Mesenchymal stem cell (in vitro differentiated cells and primary cell): ENCODE data around the gene KLF14.

ENCODE experiments used
- DNase-seq: peaks from one replicate; pipeline ENCODE4 v3.0.0-alpha.2; 2013
- H2AFZ ChIP-seq: one replicate; pipeline ENCODE4 v1.6.1; 2013; ENCODE audit warnings: low read depth, mild to moderate bottlenecking, control low read depth, inconsistent platforms, low read length, moderate library complexity
- H2AK5ac ChIP-seq: 2 replicates; pipeline ENCODE4 v1.6.1; 2013; ENCODE audit warnings: low read length, moderate library complexity, mild to moderate bottlenecking, inconsistent platforms; ENCODE audit not compliant: severe bottlenecking
- H2BK120ac ChIP-seq: one replicate; pipeline ENCODE4 v1.6.1; 2013; ENCODE audit warnings: low read depth, mild to moderate bottlenecking, inconsistent platforms, low read length, moderate library complexity
- H2BK12ac ChIP-seq, 2 experiments: one replicate each; pipeline ENCODE4 v1.6.1; 2013; ENCODE audit warnings: inconsistent platforms in 2 of 2, low read length in 2 of 2, mild to moderate bottlenecking in 2 of 2, moderate library complexity in 2 of 2, control low read depth in 1 of 2
- H2BK15ac ChIP-seq: one replicate; pipeline ENCODE4 v1.6.1; 2013; ENCODE audit warnings: mild to moderate bottlenecking, low read depth, inconsistent platforms; ENCODE audit not compliant: poor library complexity, severe bottlenecking
- H2BK5ac ChIP-seq: 2 replicates; pipeline ENCODE4 v1.6.1; 2013; ENCODE audit warnings: low read depth, mild to moderate bottlenecking, low read length, control low read depth, inconsistent platforms; ENCODE audit not compliant: poor library complexity, severe bottlenecking
- H3K14ac ChIP-seq, 2 experiments: one replicate each; pipeline ENCODE4 v1.6.1; 2013; ENCODE audit warnings: inconsistent platforms in 2 of 2, low read length in 2 of 2, control low read depth in 1 of 2, mild to moderate bottlenecking in 1 of 2, moderate library complexity in 1 of 2
- H3K18ac ChIP-seq, 2 experiments: one replicate each; pipeline ENCODE4 v1.6.1; 2013; ENCODE audit warnings: inconsistent platforms in 2 of 2, low read length in 2 of 2, control low read depth in 1 of 2, low read depth in 1 of 2, mild to moderate bottlenecking in 1 of 2
- H3K23ac ChIP-seq, 2 experiments: one replicate each; pipeline ENCODE4 v1.6.1; 2013; ENCODE audit warnings: inconsistent platforms in 2 of 2, low read length in 2 of 2, mild to moderate bottlenecking in 2 of 2, moderate library complexity in 2 of 2, control low read depth in 1 of 2
- H3K27ac ChIP-seq: 2 replicates; pipeline ENCODE4 v1.5.1; 2013; ENCODE audit warnings: mild to moderate bottlenecking, moderate library complexity, low read length, control low read depth, inconsistent platforms; ENCODE audit not compliant: poor library complexity, severe bottlenecking
- H3K27me3 ChIP-seq, 2 experiments: 2 replicates each; pipeline versions ENCODE4 v1.6.1 to v1.7.0; 2013; ENCODE audit warnings: low read length in 2 of 2, mild to moderate bottlenecking in 2 of 2, moderate library complexity in 2 of 2, control low read depth in 1 of 2, inconsistent platforms in 1 of 2; ENCODE audit not compliant: control insufficient read depth in 1 of 2, insufficient read depth in 1 of 2
- H3K36me3 ChIP-seq, 2 experiments: 2 replicates each; pipeline versions ENCODE4 v1.6.1 to v1.7.0; 2013; ENCODE audit warnings: low read length in 2 of 2, control low read depth in 1 of 2, inconsistent platforms in 1 of 2, low read depth in 1 of 2, mild to moderate bottlenecking in 1 of 2; ENCODE audit not compliant: insufficient read depth in 2 of 2, control insufficient read depth in 1 of 2
- H3K4ac ChIP-seq, 2 experiments: one replicate each; pipeline ENCODE4 v1.6.1; 2013; ENCODE audit warnings: inconsistent platforms in 2 of 2, low read length in 2 of 2, mild to moderate bottlenecking in 2 of 2, moderate library complexity in 2 of 2, control low read depth in 1 of 2, low read depth in 1 of 2
- H3K4me1 ChIP-seq: 2 replicates; pipeline ENCODE4 v1.6.1; 2013; ENCODE audit warnings: low read depth, low read length, control low read depth; ENCODE audit not compliant: control insufficient read depth, insufficient read depth
- H3K4me2 ChIP-seq: 2 replicates; pipeline ENCODE4 v1.6.1; 2013; ENCODE audit warnings: low read length, mild to moderate bottlenecking, inconsistent platforms; ENCODE audit not compliant: poor library complexity, severe bottlenecking
- H3K4me3 ChIP-seq, 2 experiments: 2 replicates each; pipeline versions ENCODE4 v1.5.1 to v1.7.0; 2013; ENCODE audit warnings: low read length in 2 of 2, mild to moderate bottlenecking in 2 of 2, control low read depth in 1 of 2, low read depth in 1 of 2; ENCODE audit not compliant: insufficient read depth in 1 of 2
- H3K79me1 ChIP-seq: replicated peaks from 2 replicates; pipeline ENCODE4 v1.6.1; 2013; ENCODE audit warnings: mild to moderate bottlenecking, control low read depth, low read length, inconsistent platforms; ENCODE audit not compliant: poor library complexity, severe bottlenecking
- H3K9ac ChIP-seq: 2 replicates; pipeline ENCODE4 v1.7.0; 2013; ENCODE audit warnings: mild to moderate bottlenecking, low read length, moderate library complexity
- H3K9me3 ChIP-seq: 2 replicates; pipeline ENCODE4 v1.7.0; 2013; ENCODE audit warnings: mild to moderate bottlenecking, low read length; ENCODE audit not compliant: control insufficient read depth
- H4K8ac ChIP-seq: one replicate; pipeline ENCODE4 v1.6.1; 2013; ENCODE audit warnings: inconsistent platforms, mild to moderate bottlenecking, low read length, moderate library complexity
- H4K91ac ChIP-seq: one replicate; pipeline ENCODE4 v1.6.1; 2013; ENCODE audit warnings: mild to moderate bottlenecking, low read length, inconsistent platforms
- WGBS: methylation state at CpG from one replicate; pipeline ENCODE4 v1.1.7; 2013; ENCODE audit warnings: mixed read lengths; 5-methylcytosine and 5-hydroxymethylcytosine counted together

Gene KLF14

DNA sequence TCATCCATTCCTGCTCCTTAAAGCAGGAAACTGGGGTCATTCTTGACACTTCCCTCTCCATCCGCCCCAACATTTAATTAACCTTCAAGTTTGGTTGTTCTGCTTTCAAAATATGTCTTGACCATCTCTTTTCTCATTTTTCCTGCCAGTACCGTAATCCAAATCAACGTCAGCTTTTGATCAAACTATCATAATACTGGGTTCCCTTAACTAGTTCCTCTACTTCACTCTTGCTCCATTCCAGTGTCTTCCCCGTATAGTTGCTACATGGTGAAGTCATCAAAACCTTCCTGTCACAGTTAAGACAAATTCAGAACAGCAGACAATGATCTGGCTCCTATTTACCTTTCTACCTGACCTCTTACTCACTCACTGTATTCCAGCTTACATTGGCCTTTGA lies 6.6 kb upstream of the KLF14 start:
- 72% methylated on average over 4 of the region's 4 CpGs for WGBS

DNA sequence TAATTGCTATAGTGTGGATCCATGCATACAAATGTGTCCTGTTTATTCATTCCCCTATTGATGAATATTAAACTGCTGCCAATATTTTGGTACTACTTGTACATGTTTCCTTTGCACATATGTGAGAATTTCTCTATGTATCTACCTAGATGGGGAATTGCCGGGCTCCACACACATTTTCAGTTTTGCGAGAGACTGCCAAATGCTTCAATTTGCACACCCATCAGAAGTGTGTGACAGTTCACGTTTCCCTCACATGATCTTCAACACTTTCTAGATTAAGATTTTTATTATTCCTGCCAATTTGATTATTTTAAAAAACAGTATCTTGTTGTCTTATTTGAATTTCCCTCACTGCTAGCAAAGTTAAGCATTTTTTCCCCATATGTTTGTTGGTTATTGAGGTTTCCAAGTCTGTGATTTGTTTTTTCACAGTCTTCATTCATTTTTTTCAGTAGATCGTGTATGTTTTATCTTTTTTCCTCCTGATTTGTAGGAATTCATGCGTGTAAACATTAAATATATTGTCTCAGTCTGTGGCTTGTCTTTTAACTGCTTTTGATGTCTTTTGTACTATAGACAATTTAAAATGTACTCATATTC lies 2.4 kb upstream of the KLF14 start:
- Histone ChIP-seq H3K4me2 (no peak overlapping the region), H3K27me3 (peaks cover 47 to 63% of the 10 kb centered on the region in 2 experiments), H2AFZ (no peak overlapping the region), H2BK15ac (no peak overlapping the region), H2AK5ac (no peak overlapping the region), H3K23ac (no peak overlapping the region), H2BK5ac (no peak overlapping the region), H4K8ac (no peak overlapping the region), H3K4me3 (no peak overlapping the region), H2BK120ac (no peak overlapping the region), H3K18ac (no peak overlapping the region), H2BK12ac (no peak overlapping the region), H3K4ac (no peak overlapping the region), H3K9ac (peak overlapping the region; percentile 5), H3K9me3 (peaks cover 19% of the 10 kb centered on the region), H4K91ac (no peak overlapping the region), H3K4me1 (peaks cover 6% of the 10 kb centered on the region), H3K14ac (no peak overlapping the region), H3K36me3 (peaks cover 0 to 7% of the 10 kb centered on the region in 2 experiments), H3K27ac (no peak overlapping the region), H3K79me1 (no peaks in the 10 kb centered on the region)
- 83% methylated on average over 3 of the region's 5 CpGs for WGBS
- DNase-seq = no peak

More for the DNA sequence above, 6.6 kb upstream of the KLF14 start:
- Histone ChIP-seq H3K14ac (no peak overlapping the region), H3K79me1 (no peaks in the 10 kb centered on the region), H3K9ac (no peak overlapping the region), H4K8ac (no peak overlapping the region), H3K23ac (no peak overlapping the region), H2AFZ (no peak overlapping the region), H2AK5ac (no peak overlapping the region), H3K4ac (no peak overlapping the region), H3K9me3 (no peaks in the 10 kb centered on the region), H4K91ac (no peak overlapping the region), H2BK120ac (no peak overlapping the region), H3K4me2 (no peak overlapping the region), H3K4me1 (no peaks in the 10 kb centered on the region), H2BK15ac (no peak overlapping the region), H3K18ac (no peak overlapping the region), H3K36me3 (no peaks in the 10 kb centered on the region), H3K27ac (no peak overlapping the region), H2BK5ac (no peak overlapping the region), H2BK12ac (no peak overlapping the region), H3K27me3 (peaks cover 42 to 48% of the 10 kb centered on the region in 2 experiments), H3K4me3 (no peak overlapping the region)
- no peak for DNase-seq

DNA sequence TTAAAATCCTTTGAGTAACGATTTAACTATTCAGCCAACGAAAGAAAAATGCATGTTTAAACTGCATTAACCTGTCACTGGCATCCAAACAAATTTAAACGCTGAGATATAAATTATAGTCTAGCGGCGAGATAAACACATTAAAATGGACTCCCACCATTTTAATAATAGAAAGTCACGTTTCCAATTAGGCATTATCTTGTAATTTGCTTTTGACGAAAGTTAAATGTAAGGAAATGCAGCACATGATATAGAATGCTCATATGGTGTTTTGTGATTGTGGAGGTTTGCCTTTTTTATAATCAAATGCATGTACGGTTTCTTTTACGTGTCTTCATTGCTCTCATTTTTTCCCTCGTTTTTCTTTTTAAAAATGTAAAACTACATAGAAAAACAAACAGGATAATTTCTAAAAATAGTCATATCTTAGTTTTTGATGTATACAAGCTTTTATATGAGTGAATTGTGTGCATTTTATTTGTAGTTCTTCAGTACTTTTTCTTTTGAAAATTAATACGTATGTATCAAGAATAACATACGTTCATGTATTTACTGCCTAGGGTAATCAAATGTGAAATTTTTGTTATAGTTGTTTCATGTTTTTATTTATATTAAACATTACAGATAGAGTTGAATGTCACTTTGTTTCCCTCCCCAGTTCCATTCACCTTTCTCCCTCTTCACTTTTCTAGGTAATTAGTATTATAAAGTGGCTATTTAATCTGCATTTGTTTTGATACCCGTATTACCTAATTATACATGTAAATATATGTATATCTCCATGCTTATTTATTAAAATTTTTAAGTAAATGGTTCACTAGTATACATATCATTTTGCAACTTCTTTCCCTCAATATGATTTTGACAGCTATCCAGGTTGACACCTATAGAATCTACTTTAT lies 1.1 kb upstream of the KLF14 start:
- 37% methylated on average over 7 of the region's 13 CpGs for WGBS
- H2BK5ac ChIP-seq = no peak overlapping the region
- no peak overlapping the region for H3K14ac ChIP-seq
- H4K91ac ChIP-seq = no peak overlapping the region
- no peak overlapping the region for H3K27ac ChIP-seq
- H3K36me3 ChIP-seq = peaks cover 0 to 7% of the 10 kb centered on the region in 2 experiments
- H3K27me3 ChIP-seq = peaks cover 42 to 54% of the 10 kb centered on the region in 2 experiments
- no peak overlapping the region for H3K23ac ChIP-seq
- H3K18ac ChIP-seq = no peak overlapping the region
- no peak overlapping the region for H4K8ac ChIP-seq
- no peaks in the 10 kb centered on the region for H3K79me1 ChIP-seq
- H3K4ac ChIP-seq = no peak overlapping the region
- peak overlapping the region; percentile 79 for H3K4me2 ChIP-seq
- peak overlapping the region; percentile 90 for H3K9ac ChIP-seq
- no peak overlapping the region for H2AFZ ChIP-seq
- H2AK5ac ChIP-seq = no peak overlapping the region
- peak overlapping the region in 1 of 2 experiments; percentile 83 for H3K4me3 ChIP-seq
- H2BK15ac ChIP-seq = no peak overlapping the region
- peaks cover 31% of the 10 kb centered on the region for H3K9me3 ChIP-seq
- no peak for DNase-seq
- no peak overlapping the region for H2BK12ac ChIP-seq
- H3K4me1 ChIP-seq = peaks cover 6% of the 10 kb centered on the region
- no peak overlapping the region for H2BK120ac ChIP-seq
